ENCODE results near the gene PIGBOS1.
"Not testable (repeated sequence)": the region's sequence is repeated elsewhere in the genome, so short reads cannot be mapped to it uniquely, and the experiment has no call there.

PIGBOS1 gene

GRCh38 chr15:55318588-55319494 lies at the start of gene PIGBOS1, which contains the start of gene PIGB:
Gene PIGBOS1 (minus strand): TSS chr15:55319123. CDS start chr15:55317792, 1,331 bp downstream.
Gene PIGB (plus strand): TSS chr15:55319222. CDS start chr15:55319251, 29 bp downstream.
- peak; percentile 78 for DNase-seq (ENCODE audit: low read depth)

- no peak for DNase-seq (ENCODE audit: low read depth)
Measured at GRCh38 chr15:55366981-55367380, 48.1 kb upstream of the PIGBOS1 start.

GRCh38 chr15:55362641-55363040 lies 43.7 kb upstream of the PIGBOS1 start:
- no peak for DNase-seq (ENCODE audit: low read depth)

- no peak for DNase-seq (ENCODE audit: low read depth)
Measured at GRCh38 chr15:55361048-55361447, 42.1 kb upstream of the PIGBOS1 start.

- DNase-seq (ENCODE audit: low read depth), result no peak
Measured at GRCh38 chr15:55360256-55360655, 41.3 kb upstream of the PIGBOS1 start.

- DNase-seq (ENCODE audit: low read depth), result no peak
Measured at GRCh38 chr15:55358471-55358870, 39.5 kb upstream of the PIGBOS1 start.

- DNase-seq (ENCODE audit: low read depth), result peak; percentile 15
Measured at GRCh38 chr15:55357774-55358173, 38.9 kb upstream of the PIGBOS1 start.

GRCh38 chr15:55356985-55357585 lies 38.2 kb upstream of the PIGBOS1 start:
- no peak for DNase-seq (ENCODE audit: low read depth)

GRCh38 chr15:55353025-55353424 lies 34.1 kb upstream of the PIGBOS1 start:
- no peak for DNase-seq (ENCODE audit: low read depth)

GRCh38 chr15:55349282-55349681 lies 30.4 kb upstream of the PIGBOS1 start:
- no peak for DNase-seq (ENCODE audit: low read depth)

- no peak for DNase-seq (ENCODE audit: low read depth)
Measured at GRCh38 chr15:55348281-55348778, 29.4 kb upstream of the PIGBOS1 start.

GRCh38 chr15:55344206-55344605 lies 25.3 kb upstream of the PIGBOS1 start:
- DNase-seq (ENCODE audit: low read depth), result no peak

- DNase-seq (ENCODE audit: low read depth), result peak; percentile 34
Measured at GRCh38 chr15:55343168-55343567, 24.2 kb upstream of the PIGBOS1 start.

- DNase-seq (ENCODE audit: low read depth), result no peak
Measured at GRCh38 chr15:55337160-55337559, 18.2 kb upstream of the PIGBOS1 start.

GRCh38 chr15:55334997-55335396 lies 16.1 kb upstream of the PIGBOS1 start:
- no peak for DNase-seq (ENCODE audit: low read depth)

GRCh38 chr15:55334371-55334770 lies 15.4 kb upstream of the PIGBOS1 start:
- no peak for DNase-seq (ENCODE audit: low read depth)

- DNase-seq (ENCODE audit: low read depth), result no peak
Measured at GRCh38 chr15:55327387-55327786, 8.5 kb upstream of the PIGBOS1 start.

- no peak for DNase-seq (ENCODE audit: low read depth)
Measured at GRCh38 chr15:55322467-55322866, 3.5 kb upstream of the PIGBOS1 start.

- DNase-seq (ENCODE audit: low read depth), result no peak
Measured at GRCh38 chr15:55320963-55321362, 2.0 kb upstream of the PIGBOS1 start.

- no peak for DNase-seq (ENCODE audit: low read depth)
Measured at GRCh38 chr15:55320238-55320550, 1.3 kb upstream of the PIGBOS1 start.

GRCh38 chr15:55319537-55320237 lies 764 bp upstream of the PIGBOS1 start:
- peak; percentile 11 for DNase-seq (ENCODE audit: low read depth)

GRCh38 chr15:55302801-55303200 lies 16.1 kb downstream of the PIGBOS1 start:
- DNase-seq (ENCODE audit: low read depth), result not testable (repeated sequence)

GRCh38 chr15:55297315-55297714 lies 21.6 kb downstream of the PIGBOS1 start:
- no peak for DNase-seq (ENCODE audit: low read depth)

Measured in GM04504 (cell line).